Left ventricle myocardium inferior (tissue), 1 donor: ENCODE results near the gene SPTBN2. TPM values are rescaled to one million over a fixed set of nuclear protein-coding genes. Genes with fewer than 3 reads are reported as not detected.

Experiments used
- DNase-seq: peaks from one replicate; pipeline ENCODE4 v3.0.0-alpha.2; 2020
- H3K27ac ChIP-seq: fragments of 200-600 bp; replicated peaks from 2 replicates; pipeline ENCODE4 v1.8.0; 2021
- H3K27me3 ChIP-seq: fragments of 200-600 bp; 2 replicates; pipeline ENCODE4 v1.8.0; 2021; ENCODE audit warnings: low read depth
- H3K36me3 ChIP-seq: fragments of 200-600 bp; 2 replicates; pipeline ENCODE4 v1.8.0; 2021
- H3K4me1 ChIP-seq: fragments of 200-600 bp; 2 replicates; pipeline ENCODE4 v1.8.0; 2021
- H3K4me3 ChIP-seq: fragments of 200-600 bp; 2 replicates; pipeline ENCODE4 v1.8.0; 2021; ENCODE audit warnings: mild to moderate bottlenecking, moderate library complexity
- H3K9me3 ChIP-seq: fragments of 200-600 bp; replicated peaks from 2 replicates; pipeline ENCODE4 v1.8.0; 2021
- intact Hi-C: fragments of 100-400 bp; cut with micrococcal nuclease; formaldehyde crosslinking; loops from one replicate; pipeline ENCODE4 v1.11.0; 2022
- long read RNA-seq: library from polyadenylated mRNA; unstranded; transcript quantifications from one replicate; pipeline ENCODE4 v2.0.0, GENCODE V29; 2021
- total RNA-seq: library from RNA; stranded (reverse); fragmentation: NEBNext Ultra II Directional; extraction: Animal tissue kit (Norgen Biotek cat#: 25700); gene quantifications from one replicate; pipeline ENCODE4 v1.2.1, GENCODE V29; 2021
- TF ChIP-seq, protein P1 (sequence below): fragments of 200-600 bp; IDR thresholded peaks from 2 replicates; pipeline ENCODE4 v1.8.0; 2021; ENCODE audit warnings: antibody characterized with exemption, mild to moderate bottlenecking, borderline replicate concordance
- donor health status: DM: no; HTN: yes; CAD: no; lungs with severe emphysema.

Gene SPTBN2
- total RNA-seq, result 0.77 TPM
- long read RNA-seq, partial matches to known transcripts, result 1 of 1 reads
- long read RNA-seq, other reads (novel, unspliced or antisense), result 0 of 1 reads

DNA sequence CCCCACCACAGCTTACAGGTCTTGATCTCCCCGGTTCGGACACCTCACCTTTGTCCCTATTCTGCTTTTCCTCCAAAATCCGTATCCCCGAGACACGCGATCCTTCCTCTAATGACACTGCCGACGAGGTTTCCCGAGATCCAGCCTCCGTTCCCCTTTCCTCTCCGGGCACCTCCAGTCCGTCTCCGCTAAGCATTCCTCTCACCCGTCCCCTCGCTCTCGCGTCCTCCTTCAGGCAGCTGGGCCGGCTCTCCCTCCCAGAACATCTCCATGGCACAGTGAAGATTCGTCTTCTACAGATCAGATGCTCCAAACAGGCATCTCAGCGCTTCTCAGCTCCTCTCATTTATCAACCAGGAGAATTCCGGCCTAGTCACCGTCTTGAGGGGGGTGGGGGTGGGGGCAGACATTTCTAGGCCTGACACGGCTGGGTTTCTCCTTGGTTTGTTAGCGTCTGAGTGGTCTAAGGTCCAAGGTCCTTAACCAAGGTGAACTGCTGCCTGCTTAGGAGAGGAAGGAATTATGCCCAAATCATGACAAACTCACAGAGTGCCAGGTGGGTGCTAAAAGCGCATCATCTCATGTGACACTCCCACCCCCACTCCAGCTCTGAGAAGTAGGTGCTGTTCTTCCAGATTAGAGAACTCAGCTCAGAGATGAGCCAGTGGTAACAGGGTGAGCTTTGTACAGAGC, at the start of gene SPTBN2:
SPTBN2 (minus strand) TSS at position 524 of the 693 bp plus-strand sequence. CDS start 7,976 bp downstream, outside the sequence.
- no peaks in the 10 kb centered on the region for H3K36me3 ChIP-seq
- TF ChIP-seq, protein P1, sequence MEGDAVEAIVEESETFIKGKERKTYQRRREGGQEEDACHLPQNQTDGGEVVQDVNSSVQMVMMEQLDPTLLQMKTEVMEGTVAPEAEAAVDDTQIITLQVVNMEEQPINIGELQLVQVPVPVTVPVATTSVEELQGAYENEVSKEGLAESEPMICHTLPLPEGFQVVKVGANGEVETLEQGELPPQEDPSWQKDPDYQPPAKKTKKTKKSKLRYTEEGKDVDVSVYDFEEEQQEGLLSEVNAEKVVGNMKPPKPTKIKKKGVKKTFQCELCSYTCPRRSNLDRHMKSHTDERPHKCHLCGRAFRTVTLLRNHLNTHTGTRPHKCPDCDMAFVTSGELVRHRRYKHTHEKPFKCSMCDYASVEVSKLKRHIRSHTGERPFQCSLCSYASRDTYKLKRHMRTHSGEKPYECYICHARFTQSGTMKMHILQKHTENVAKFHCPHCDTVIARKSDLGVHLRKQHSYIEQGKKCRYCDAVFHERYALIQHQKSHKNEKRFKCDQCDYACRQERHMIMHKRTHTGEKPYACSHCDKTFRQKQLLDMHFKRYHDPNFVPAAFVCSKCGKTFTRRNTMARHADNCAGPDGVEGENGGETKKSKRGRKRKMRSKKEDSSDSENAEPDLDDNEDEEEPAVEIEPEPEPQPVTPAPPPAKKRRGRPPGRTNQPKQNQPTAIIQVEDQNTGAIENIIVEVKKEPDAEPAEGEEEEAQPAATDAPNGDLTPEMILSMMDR, result no peak
- peaks cover 85% of the 10 kb centered on the region for H3K27me3 ChIP-seq
- H3K9me3 ChIP-seq, result no peaks in the 10 kb centered on the region
- no peak for DNase-seq
- peak within 1 kb of the TSS; percentile 66 for H3K4me3 ChIP-seq
- peaks cover 14% of the 10 kb centered on the region for H3K4me1 ChIP-seq
- intact Hi-C loops, result no loop called here
- no peak within 1 kb of the TSS for H3K27ac ChIP-seq

DNA sequence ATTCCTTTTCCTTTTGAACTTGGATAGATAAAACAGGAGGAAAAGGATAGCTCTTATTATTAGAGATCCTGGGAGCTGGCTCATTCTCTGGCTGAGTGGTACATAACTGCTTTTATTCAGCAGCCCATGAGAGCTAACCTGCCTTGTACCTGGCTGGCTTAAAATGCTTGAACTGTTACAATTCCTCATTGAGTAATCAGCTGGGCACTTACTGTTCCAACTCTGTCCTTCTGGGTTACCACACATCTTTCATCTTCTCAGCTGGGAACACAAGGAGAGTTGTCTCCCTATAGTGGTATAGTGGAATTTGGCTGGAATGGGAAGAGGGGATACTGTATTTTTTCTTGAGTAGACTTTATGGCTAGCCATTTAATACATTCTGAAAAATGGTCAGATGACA, 39.8 kb upstream of the SPTBN2 start:
- TF ChIP-seq, protein P1, result no peak
- Histone ChIP-seq H3K4me1 (no peaks in the 10 kb centered on the region), H3K9me3 (no peaks in the 10 kb centered on the region), H3K36me3 (no peaks in the 10 kb centered on the region), H3K27ac (peak overlapping the region; percentile 48), H3K4me3 (no peak overlapping the region), H3K27me3 (no peaks in the 10 kb centered on the region)
- intact Hi-C loops, result no loop called here
- no peak for DNase-seq

DNA sequence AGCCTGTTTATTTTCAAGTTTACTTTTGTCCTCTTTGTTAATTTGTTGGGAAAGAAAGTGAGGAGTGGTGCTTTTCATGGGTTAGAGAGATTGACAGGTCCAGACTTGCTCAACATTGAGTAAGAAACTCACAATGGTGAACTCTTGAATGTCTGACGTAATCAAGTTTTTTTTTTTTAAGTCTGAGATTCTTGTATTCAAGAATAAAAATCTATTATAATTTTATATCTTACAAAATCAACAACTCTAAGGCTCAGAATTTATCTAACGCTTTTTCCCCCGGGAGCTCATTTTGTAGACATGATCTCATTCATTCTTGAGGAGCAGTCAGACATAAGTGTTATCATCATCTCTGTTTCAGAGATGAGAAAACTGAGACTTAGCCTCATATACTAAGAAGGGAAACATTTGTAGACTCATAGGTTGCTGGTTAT, 39.1 kb upstream of the SPTBN2 start:
- H3K9me3 ChIP-seq, result no peaks in the 10 kb centered on the region
- intact Hi-C loops, result no loop called here
- no peaks in the 10 kb centered on the region for H3K4me1 ChIP-seq
- H3K27me3 ChIP-seq, result no peaks in the 10 kb centered on the region
- DNase-seq, result no peak
- H3K27ac ChIP-seq, result peak overlapping the region; percentile 48
- no peak overlapping the region for H3K4me3 ChIP-seq
- no peaks in the 10 kb centered on the region for H3K36me3 ChIP-seq
- TF ChIP-seq, protein P1, result no peak

DNA sequence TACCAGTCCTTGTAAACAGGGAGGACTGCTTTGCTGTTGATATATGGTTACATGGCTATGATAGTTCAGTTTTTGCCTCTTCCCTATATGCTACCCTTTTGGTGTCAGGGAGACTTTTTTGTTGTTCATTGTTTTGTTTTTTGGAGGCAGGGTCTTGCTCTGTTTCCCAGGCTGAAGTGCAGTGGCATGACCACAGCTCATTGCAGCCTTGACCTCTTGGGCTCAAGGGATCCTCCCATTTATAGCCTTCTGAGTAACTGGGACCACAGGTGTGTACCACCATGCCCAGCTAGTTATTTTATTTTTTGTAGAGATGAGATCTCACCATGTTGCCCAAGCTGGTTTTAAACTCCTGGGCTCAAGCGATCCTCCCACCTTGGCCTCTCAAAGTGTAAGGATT, 38.6 kb upstream of the SPTBN2 start:
- Histone ChIP-seq H3K9me3 (no peaks in the 10 kb centered on the region), H3K4me1 (no peaks in the 10 kb centered on the region), H3K4me3 (no peak overlapping the region), H3K36me3 (no peaks in the 10 kb centered on the region), H3K27me3 (no peaks in the 10 kb centered on the region), H3K27ac (peak overlapping the region; percentile 20)
- intact Hi-C loops, result no loop called here
- DNase-seq, result no peak
- TF ChIP-seq, protein P1, result no peak

DNA sequence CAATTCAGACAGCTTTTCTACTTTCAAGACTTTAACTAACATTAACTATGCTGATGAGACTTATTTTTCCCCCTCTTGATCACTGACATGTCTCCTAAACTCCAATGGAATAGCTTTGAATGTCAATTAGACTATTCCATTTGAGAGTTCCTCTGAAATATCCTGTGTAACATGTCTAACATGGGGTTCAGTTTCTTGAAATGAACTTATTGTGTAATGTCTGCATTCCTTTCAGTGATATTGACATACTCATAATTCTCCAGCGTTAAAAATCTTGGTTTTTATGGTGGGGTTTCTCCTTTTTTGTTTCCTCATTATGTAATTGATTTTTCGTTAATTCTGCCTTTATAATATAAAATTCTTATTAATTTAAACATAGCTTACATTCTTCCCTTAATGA, 37.7 kb upstream of the SPTBN2 start:
- no peak for DNase-seq
- TF ChIP-seq, protein P1, result no peak
- intact Hi-C loops, result no loop called here
- H3K4me1 ChIP-seq, result no peaks in the 10 kb centered on the region
- no peak overlapping the region for H3K27ac ChIP-seq
- H3K9me3 ChIP-seq, result no peaks in the 10 kb centered on the region
- H3K36me3 ChIP-seq, result peaks cover 3% of the 10 kb centered on the region
- H3K4me3 ChIP-seq, result no peak overlapping the region
- H3K27me3 ChIP-seq, result no peaks in the 10 kb centered on the region
